ENCODE data around the gene PSEN1. TPM values are rescaled to one million over a fixed set of nuclear protein-coding genes. Genes with fewer than 3 reads are reported as not detected.
"Not testable (repeated sequence)": the region's sequence is repeated elsewhere in the genome, so short reads cannot be mapped to it uniquely, and the experiment has no call there.

Gene PSEN1
- total RNA-seq, 1 donor from 2014 or later = 31.7 TPM

DNA sequence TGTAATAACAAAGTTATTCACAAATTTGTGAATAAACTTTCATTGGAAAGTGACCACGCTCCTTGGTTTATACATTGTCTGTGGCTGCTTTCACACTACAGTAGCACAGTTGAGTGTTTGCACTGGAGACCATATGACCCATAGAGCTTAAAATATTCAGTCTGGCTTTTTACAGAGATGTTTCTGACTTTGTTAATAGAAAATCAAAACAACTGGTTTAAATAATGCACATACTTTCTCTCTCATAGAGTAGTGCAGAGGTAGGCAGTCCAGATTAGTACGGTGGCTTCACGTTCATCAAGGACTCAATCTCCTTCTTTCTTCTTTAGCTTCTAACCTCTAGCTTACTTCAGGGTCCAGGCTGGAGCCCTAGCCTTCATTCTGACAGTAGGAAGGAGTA, 36.2 kb downstream of the PSEN1 start:
- TF ChIP-seq, protein P1, sequence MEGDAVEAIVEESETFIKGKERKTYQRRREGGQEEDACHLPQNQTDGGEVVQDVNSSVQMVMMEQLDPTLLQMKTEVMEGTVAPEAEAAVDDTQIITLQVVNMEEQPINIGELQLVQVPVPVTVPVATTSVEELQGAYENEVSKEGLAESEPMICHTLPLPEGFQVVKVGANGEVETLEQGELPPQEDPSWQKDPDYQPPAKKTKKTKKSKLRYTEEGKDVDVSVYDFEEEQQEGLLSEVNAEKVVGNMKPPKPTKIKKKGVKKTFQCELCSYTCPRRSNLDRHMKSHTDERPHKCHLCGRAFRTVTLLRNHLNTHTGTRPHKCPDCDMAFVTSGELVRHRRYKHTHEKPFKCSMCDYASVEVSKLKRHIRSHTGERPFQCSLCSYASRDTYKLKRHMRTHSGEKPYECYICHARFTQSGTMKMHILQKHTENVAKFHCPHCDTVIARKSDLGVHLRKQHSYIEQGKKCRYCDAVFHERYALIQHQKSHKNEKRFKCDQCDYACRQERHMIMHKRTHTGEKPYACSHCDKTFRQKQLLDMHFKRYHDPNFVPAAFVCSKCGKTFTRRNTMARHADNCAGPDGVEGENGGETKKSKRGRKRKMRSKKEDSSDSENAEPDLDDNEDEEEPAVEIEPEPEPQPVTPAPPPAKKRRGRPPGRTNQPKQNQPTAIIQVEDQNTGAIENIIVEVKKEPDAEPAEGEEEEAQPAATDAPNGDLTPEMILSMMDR (conservative IDR thresholded peaks at IDR 0.05; ENCODE audit: low read depth, low read length) = no peak
- H3K4me3 ChIP-seq (ENCODE audit: low read depth, low read length) = no peak overlapping the region
- DNase-seq (ENCODE audit: low read depth) = no peak

- H3K4me3 ChIP-seq (ENCODE audit: low read depth, low read length) = no peak overlapping the region
- DNase-seq (ENCODE audit: low read depth) = no peak
- TF ChIP-seq, protein P1 (conservative IDR thresholded peaks at IDR 0.05; ENCODE audit: low read depth, low read length) = peak; percentile 64
Measured at GRCh38 chr14:73173092-73173735, 36.9 kb downstream of the PSEN1 start.

DNA sequence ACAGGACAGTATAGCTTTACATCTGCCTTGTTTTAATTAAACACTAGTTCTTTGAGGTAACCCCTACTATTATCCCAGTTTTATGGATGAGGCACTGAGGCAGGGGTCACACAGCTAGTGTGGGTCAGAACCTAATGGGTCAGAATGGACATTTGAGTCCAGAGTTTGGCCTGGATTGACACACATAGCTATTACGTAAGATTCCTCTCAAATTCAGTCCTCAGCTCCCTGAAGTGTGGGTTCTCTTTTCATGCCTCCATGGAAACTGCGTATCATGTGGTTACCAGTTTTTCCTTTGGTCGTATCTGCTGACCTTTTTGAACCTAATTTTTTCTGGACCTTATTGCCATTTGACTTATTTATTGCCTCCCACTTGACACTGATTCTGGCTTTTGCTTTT, 40.4 kb downstream of the PSEN1 start:
- no peak for DNase-seq (ENCODE audit: low read depth)
- TF ChIP-seq, protein P1 (conservative IDR thresholded peaks at IDR 0.05; ENCODE audit: low read depth, low read length) = no peak
- H3K4me3 ChIP-seq (ENCODE audit: low read depth, low read length) = no peak overlapping the region

DNA sequence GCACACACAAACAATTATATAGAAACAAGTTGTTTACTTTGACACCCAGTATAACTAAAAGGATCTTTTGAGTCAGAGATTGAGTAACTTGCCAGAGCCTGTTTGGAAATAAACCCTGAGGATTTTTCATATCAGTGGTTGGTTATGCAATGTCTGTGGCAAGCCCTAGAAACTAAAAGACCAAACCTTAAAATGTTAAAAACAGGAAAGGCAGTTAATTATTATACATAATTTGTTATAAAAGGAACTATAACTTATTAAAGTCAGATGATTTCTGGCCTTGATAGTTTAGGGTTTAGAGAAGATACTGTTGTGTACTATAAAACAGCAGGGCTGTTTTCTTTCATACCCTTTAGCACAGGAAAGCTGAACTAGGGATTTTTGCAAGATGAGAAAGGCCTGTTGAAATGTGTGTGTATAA, 44.1 kb downstream of the PSEN1 start:
- DNase-seq (ENCODE audit: low read depth) = peak; percentile 72
- H3K4me3 ChIP-seq (ENCODE audit: low read depth, low read length) = no peak overlapping the region
- TF ChIP-seq, protein P1 (conservative IDR thresholded peaks at IDR 0.05; ENCODE audit: low read depth, low read length) = no peak

GRCh38 chr14:73180969-73181368, 44.7 kb downstream of the PSEN1 start:
- not testable (repeated sequence) for H3K4me3 ChIP-seq (ENCODE audit: low read depth, low read length)

DNA sequence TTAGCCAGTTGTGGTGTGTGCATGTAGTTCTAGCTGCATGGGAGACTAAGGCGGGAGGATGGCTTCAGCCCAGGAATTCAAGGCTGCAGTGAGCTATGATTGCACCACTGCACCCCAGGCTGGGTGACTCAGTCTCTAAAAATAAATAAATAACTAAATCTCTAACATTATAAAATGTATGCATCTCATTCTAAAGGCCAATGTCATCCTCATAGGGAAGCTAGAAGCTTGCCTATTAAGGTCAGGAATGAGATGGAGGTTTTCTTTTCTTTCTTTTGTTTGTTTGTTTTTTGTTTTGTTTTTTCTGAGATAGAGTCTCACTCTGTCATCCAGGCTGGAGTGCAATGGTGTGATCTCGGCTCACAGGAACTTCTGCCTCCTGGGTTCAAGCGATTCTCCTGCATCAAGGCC, 52.2 kb downstream of the PSEN1 start:
- peak; percentile 36 for DNase-seq (ENCODE audit: low read depth)
- TF ChIP-seq, protein P1 (conservative IDR thresholded peaks at IDR 0.05; ENCODE audit: low read depth, low read length) = no peak
- H3K4me3 ChIP-seq (ENCODE audit: low read depth, low read length) = no peak overlapping the region

More at GRCh38 chr14:73180969-73181368, 44.7 kb downstream of the PSEN1 start:
- not testable (repeated sequence) for DNase-seq (ENCODE audit: low read depth)

DNA sequence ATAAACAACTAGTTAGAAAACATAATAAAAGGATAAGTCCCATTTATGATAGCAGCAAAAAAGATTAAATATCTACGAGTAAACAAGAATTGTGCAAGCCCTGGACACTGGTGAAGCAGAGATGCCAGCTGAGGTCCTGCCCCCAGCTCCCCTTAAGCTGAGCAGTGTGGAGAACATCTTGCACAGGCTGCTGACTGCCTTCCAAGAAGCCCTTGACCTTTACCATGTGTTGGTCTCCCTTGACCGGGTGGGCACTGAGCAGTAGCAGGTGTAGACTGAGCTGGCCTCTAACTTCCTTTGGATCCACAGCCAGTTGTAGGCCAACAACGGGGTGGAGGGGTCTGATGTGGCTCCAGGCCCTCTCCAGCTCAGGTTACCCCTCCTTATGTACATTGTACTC, 53.3 kb downstream of the PSEN1 start:
- DNase-seq (ENCODE audit: low read depth) = peak; percentile 20
- TF ChIP-seq, protein P1 (conservative IDR thresholded peaks at IDR 0.05; ENCODE audit: low read depth, low read length) = no peak
- H3K4me3 ChIP-seq (ENCODE audit: low read depth, low read length) = no peak overlapping the region

Measured in epithelial cell of proximal tubule (primary cell).